ENCODE data around the gene AKR1C1.
A peak's percentile ranks its signal among the peaks of the same experiment; 100 is the strongest.
"Not testable (repeated sequence)": the region's sequence is repeated elsewhere in the genome, so short reads cannot be mapped to it uniquely, and the experiment has no call there.

AKR1C1 gene

GRCh38 chr10:5019770-5020612, 56.8 kb downstream of the AKR1C1 start:
- FAIRE-seq, result not testable (repeated sequence)

- not testable (repeated sequence) for FAIRE-seq
These were observed 58.5 kb downstream of the AKR1C1 start for GRCh38 chr10:5021624-5022290.

GRCh38 chr10:5023177-5023805, 60.1 kb downstream of the AKR1C1 start:
- no peak for FAIRE-seq

GRCh38 chr10:5025461-5025881, 62.3 kb downstream of the AKR1C1 start:
- FAIRE-seq, result not testable (repeated sequence)

- FAIRE-seq, result peak; percentile 85
These were observed 67.8 kb downstream of the AKR1C1 start for GRCh38 chr10:5030989-5031388.

GRCh38 chr10:5031588-5031987, 68.4 kb downstream of the AKR1C1 start:
- FAIRE-seq, result not testable (repeated sequence)

GRCh38 chr10:5032444-5032843, 69.2 kb downstream of the AKR1C1 start:
- not testable (repeated sequence) for FAIRE-seq

Data from islet of Langerhans (tissue), 1 donor.